GM12878 (cell line): Measurements from ENCODE around the gene ENO2. TPM values are rescaled to one million over a fixed set of nuclear protein-coding genes. Genes with fewer than 3 reads are reported as not detected.
"Not testable (repeated sequence)": the region's sequence is repeated elsewhere in the genome, so short reads cannot be mapped to it uniquely, and the experiment has no call there.

ENCODE experiments used
- ATAC-seq: fragments of 200-7000 bp; cut with Tn5 transposase; 3 replicates; pipeline ENCODE4 v1.9.1; 2020; ENCODE audit warnings: mild to moderate bottlenecking, moderate library complexity
- BruUV-seq: library from RNA; stranded (reverse); fragments of 400-500 nt; replicated peaks from 2 replicates; lab custom pipeline; 2021; lab: Mats Ljungman, UMichigan
- CTCF ChIA-PET: fragments of 300-600 bp; sonication (Branson Sonifier 250); formaldehyde crosslinking; extraction: SDS; loops from one replicate; lab custom pipeline; 2021; ENCODE audit warnings: inconsistent platforms; lab: Yijun Ruan, JAX
- POLR2A ChIA-PET: fragments of 350-600 bp; formaldehyde crosslinking; extraction: SDS; loops from one replicate; lab custom pipeline; 2021; ENCODE audit warnings: inconsistent platforms; lab: Charles Lee
- RAD21 ChIA-PET: fragments of 300-600 bp; sonication (Branson Sonifier 250); formaldehyde crosslinking; loops from one replicate; lab custom pipeline; 2023; ENCODE audit warnings: antibody characterized with exemption; ENCODE audit not compliant: unreplicated experiment; lab: Charles Lee
- SMC1A ChIA-PET: fragments of 300-600 bp; sonication (Branson Sonifier 250); formaldehyde crosslinking; loops from one replicate; lab custom pipeline; 2023; ENCODE audit not compliant: unreplicated experiment, uncharacterized antibody; lab: Charles Lee
- DNase-seq: peaks from one replicate; pipeline ENCODE4 v3.0.0-alpha.2; 2011; ENCODE audit warnings: low read depth, low spot score
- FAIRE-seq: peaks from 3 replicates; lab custom pipeline; 2011; peaks lifted over from hg19 to GRCh38; lab: Jason Lieb, UNC
- H2AFZ ChIP-seq: 2 replicates; pipeline ENCODE4 v1.6.0; 2011; ENCODE audit warnings: low read depth, low read length, control low read depth; ENCODE audit not compliant: control insufficient read depth
- H3K27ac ChIP-seq: 2 replicates; pipeline ENCODE4 v1.5.1; 2011; ENCODE audit warnings: control low read depth; ENCODE audit not compliant: control insufficient read depth, insufficient read depth
- H3K27me3 ChIP-seq, 2 experiments: replicated peaks in 1 of 2; 2 replicates each; pipeline versions ENCODE4 v1.6.0 to v1.6.1; 2011; ENCODE audit warnings: low read length in 1 of 2; ENCODE audit not compliant: control insufficient read depth in 2 of 2, insufficient read depth in 2 of 2
- H3K36me3 ChIP-seq, 2 experiments: 2 replicates each; pipeline ENCODE4 v1.5.1; 2011; ENCODE audit warnings: low read length in 1 of 2; ENCODE audit not compliant: control insufficient read depth in 2 of 2, insufficient read depth in 2 of 2
- H3K4me1 ChIP-seq: 2 replicates; pipeline ENCODE4 v1.6.1; 2011; ENCODE audit warnings: mild to moderate bottlenecking, low read length, moderate library complexity, mixed read lengths; ENCODE audit not compliant: control insufficient read depth, insufficient read depth
- H3K4me2 ChIP-seq: 2 replicates; pipeline ENCODE4 v1.6.0; 2011; ENCODE audit warnings: control low read depth; ENCODE audit not compliant: control insufficient read depth, insufficient read depth
- H3K4me3 ChIP-seq: fragments of 200-600 bp; sonication (generic); 2 replicates; pipeline ENCODE4 v1.5.1; 2016
- H3K79me2 ChIP-seq: 2 replicates; pipeline ENCODE4 v1.6.0; 2011; ENCODE audit warnings: low read length; ENCODE audit not compliant: control insufficient read depth, insufficient read depth
- H3K9ac ChIP-seq: 2 replicates; pipeline ENCODE4 v1.8.0; 2011; ENCODE audit warnings: low read length, control low read depth, mixed read lengths; ENCODE audit not compliant: control insufficient read depth, insufficient read depth
- H3K9me3 ChIP-seq: replicated peaks from 3 replicates; pipeline ENCODE4 v1.5.1; 2011; ENCODE audit warnings: mild to moderate bottlenecking, low read length; ENCODE audit not compliant: control insufficient read depth, insufficient read depth
- H4K20me1 ChIP-seq: 2 replicates; pipeline ENCODE4 v1.6.0; 2011; ENCODE audit not compliant: control insufficient read depth, insufficient read depth
- ATF2 ChIP-seq: IDR thresholded peaks from 2 replicates; pipeline ENCODE4 v1.6.1; 2012; ENCODE audit warnings: low read length, inconsistent platforms
- BMI1 ChIP-seq: fragments of 450-650 bp; IDR thresholded peaks from 2 replicates; pipeline ENCODE4 v1.6.1; 2016; ENCODE audit warnings: mild to moderate bottlenecking, moderate library complexity, borderline replicate concordance
- FOS ChIP-seq: IDR thresholded peaks from 3 replicates; pipeline ENCODE4 v1.6.1; 2011; ENCODE audit warnings: borderline replicate concordance; ENCODE audit not compliant: insufficient read length; ENCODE audit errors: extremely low read depth
- KLF5 ChIP-seq: fragments of 450-650 bp; IDR thresholded peaks from 2 replicates; pipeline ENCODE4 v1.6.1; 2014; ENCODE audit warnings: mild to moderate bottlenecking; ENCODE audit not compliant: partially characterized antibody
- NR2C2 ChIP-seq: IDR thresholded peaks from 2 replicates; pipeline ENCODE4 v1.6.1; 2011; ENCODE audit warnings: borderline replicate concordance, low read depth; ENCODE audit not compliant: control insufficient read depth, insufficient read length
- POLR2A ChIP-seq: IDR thresholded peaks from 2 replicates; pipeline ENCODE4 v1.6.1; 2011; ENCODE audit warnings: low read depth, mild to moderate bottlenecking, low read length
- RAD51 ChIP-seq: fragments of 450-650 bp; IDR thresholded peaks from 2 replicates; pipeline ENCODE4 v1.6.1; 2016; ENCODE audit warnings: moderate library complexity, mild to moderate bottlenecking, inconsistent platforms
- RUNX3 ChIP-seq: IDR thresholded peaks from 2 replicates; pipeline ENCODE4 v1.6.1; 2012; ENCODE audit warnings: low read length, inconsistent platforms
- SMAD5 ChIP-seq: IDR thresholded peaks from 2 replicates; pipeline ENCODE4 v1.6.1; 2016; ENCODE audit warnings: antibody characterized with exemption, low read depth
- STAT3 ChIP-seq: IDR thresholded peaks from 2 replicates; pipeline ENCODE4 v1.6.1; 2011; ENCODE audit warnings: low read depth, low read length, improper control_type of control experiment
- WGBS: methylation state at CpG from one replicate; pipeline ENCODE4 v1.1.6; 2016; ENCODE audit warnings: low lambda C conversion rate; ENCODE audit not compliant: insufficient replicate concordance, insufficient coverage; ENCODE audit errors: missing lambda C conversion rate; 5-methylcytosine and 5-hydroxymethylcytosine counted together
- in situ Hi-C: fragments of 300-500 bp; cut with MboI; formaldehyde crosslinking; loops from 9 replicates; pipeline ENCODE4 v1.14.3; 2018; ENCODE audit warnings: mixed read lengths
- intact Hi-C: fragments of 100-400 bp; cut with micrococcal nuclease; formaldehyde crosslinking; loops from one replicate; pipeline ENCODE4 v1.14.2; 2022; ENCODE audit not compliant: unreplicated experiment
- polyA plus RNA-seq, 11 experiments: library from polyadenylated mRNA; depleted of rRNA in 4 of 11; unstranded in 6 of 11; stranded (reverse) in 5 of 11; fragments of >200 nt; fragmentation: Nextera tagmentation in 4 of 11; fragmentation: Illumina TruSeq in 1 of 11; extraction: Ambion mirVana in 4 of 11; extraction: Trizol in 1 of 11; gene quantifications; 1 replicate in 1 of 11; 2 replicates in 10 of 11; pipeline versions ENCODE4 v1.2.1 to v1.2.3, GENCODE V29; 2011 to 2016; ENCODE audit warnings: inconsistent platforms in 2 of 11, missing spikeins in 2 of 11, low read depth in 1 of 11
- total RNA-seq, 4 experiments: library from RNA; depleted of rRNA in 3 of 4; stranded (reverse); fragments of >200 nt in 3 of 4; fragmentation: Illumina TruSeq in 1 of 4; extraction: Trizol in 1 of 4; gene quantifications; 2 replicates each; pipeline versions ENCODE4 v1.2.1 to v1.2.3, GENCODE V29; 2013 to 2021
- TF ChIP-seq, protein P1 (sequence below): fragments of 450-650 bp; IDR thresholded peaks from 2 replicates; pipeline ENCODE4 v1.6.1; 2017; ENCODE audit warnings: mild to moderate bottlenecking, low read depth, inconsistent platforms; ENCODE audit not compliant: poor library complexity, severe bottlenecking
- TF ChIP-seq, protein P2 (sequence below): fragments of 450-650 bp; conservative IDR thresholded peaks from 2 replicates; pipeline ENCODE4 v1.6.1; 2017; ENCODE audit warnings: mild to moderate bottlenecking, moderate library complexity

ENO2 gene
- total and polyA plus RNA-seq, 10 of the 15 experiments (the other 5 are each of a cell fraction or from before 2014, with no cell fraction given): 24.8 to 196 (median 43.1) TPM

- TF ChIP-seq, protein P1, sequence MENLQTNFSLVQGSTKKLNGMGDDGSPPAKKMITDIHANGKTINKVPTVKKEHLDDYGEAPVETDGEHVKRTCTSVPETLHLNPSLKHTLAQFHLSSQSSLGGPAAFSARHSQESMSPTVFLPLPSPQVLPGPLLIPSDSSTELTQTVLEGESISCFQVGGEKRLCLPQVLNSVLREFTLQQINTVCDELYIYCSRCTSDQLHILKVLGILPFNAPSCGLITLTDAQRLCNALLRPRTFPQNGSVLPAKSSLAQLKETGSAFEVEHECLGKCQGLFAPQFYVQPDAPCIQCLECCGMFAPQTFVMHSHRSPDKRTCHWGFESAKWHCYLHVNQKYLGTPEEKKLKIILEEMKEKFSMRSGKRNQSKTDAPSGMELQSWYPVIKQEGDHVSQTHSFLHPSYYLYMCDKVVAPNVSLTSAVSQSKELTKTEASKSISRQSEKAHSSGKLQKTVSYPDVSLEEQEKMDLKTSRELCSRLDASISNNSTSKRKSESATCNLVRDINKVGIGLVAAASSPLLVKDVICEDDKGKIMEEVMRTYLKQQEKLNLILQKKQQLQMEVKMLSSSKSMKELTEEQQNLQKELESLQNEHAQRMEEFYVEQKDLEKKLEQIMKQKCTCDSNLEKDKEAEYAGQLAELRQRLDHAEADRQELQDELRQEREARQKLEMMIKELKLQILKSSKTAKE: no peak
- no peak for TF ChIP-seq FOS
- no peak for TF ChIP-seq STAT3
- TF ChIP-seq SMAD5: no peak
- TF ChIP-seq RAD51: peak; percentile 49; the same call in 1 of the 2 replicates
- no peak for TF ChIP-seq KLF5
- TF ChIP-seq ATF2: no peak
- TF ChIP-seq NR2C2: no peak
- 0 out of 2 replicates have a peak, but pooled peaks have one; percentile 18 for TF ChIP-seq RUNX3
- peak; percentile 59 for TF ChIP-seq POLR2A
- no peak for TF ChIP-seq BMI1
- TF ChIP-seq, protein P2, sequence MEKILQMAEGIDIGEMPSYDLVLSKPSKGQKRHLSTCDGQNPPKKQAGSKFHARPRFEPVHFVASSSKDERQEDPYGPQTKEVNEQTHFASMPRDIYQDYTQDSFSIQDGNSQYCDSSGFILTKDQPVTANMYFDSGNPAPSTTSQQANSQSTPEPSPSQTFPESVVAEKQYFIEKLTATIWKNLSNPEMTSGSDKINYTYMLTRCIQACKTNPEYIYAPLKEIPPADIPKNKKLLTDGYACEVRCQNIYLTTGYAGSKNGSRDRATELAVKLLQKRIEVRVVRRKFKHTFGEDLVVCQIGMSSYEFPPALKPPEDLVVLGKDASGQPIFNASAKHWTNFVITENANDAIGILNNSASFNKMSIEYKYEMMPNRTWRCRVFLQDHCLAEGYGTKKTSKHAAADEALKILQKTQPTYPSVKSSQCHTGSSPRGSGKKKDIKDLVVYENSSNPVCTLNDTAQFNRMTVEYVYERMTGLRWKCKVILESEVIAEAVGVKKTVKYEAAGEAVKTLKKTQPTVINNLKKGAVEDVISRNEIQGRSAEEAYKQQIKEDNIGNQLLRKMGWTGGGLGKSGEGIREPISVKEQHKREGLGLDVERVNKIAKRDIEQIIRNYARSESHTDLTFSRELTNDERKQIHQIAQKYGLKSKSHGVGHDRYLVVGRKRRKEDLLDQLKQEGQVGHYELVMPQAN: peak; percentile 64
Observed at GRCh38 chr12:6914246-6914946, at the start of gene ENO2 (continued).

- H3K4me2 ChIP-seq, in situ Hi-C loops, BruUV-seq, H2AFZ ChIP-seq, H3K27ac ChIP-seq, FAIRE-seq, H3K4me3 ChIP-seq, H3K9me3 ChIP-seq, intact Hi-C loops, H3K27me3 ChIP-seq, H3K9ac ChIP-seq, DNase-seq, ATAC-seq: not testable (repeated sequence)
- ChIA-PET CTCF (interaction anchor here (0.6 to 9.5 kb wide), 4 partner anchors 14 to 73 kb away, joined by 3 to 173 read pairs (median 4); partner anchors contain the start of genes CDCA3 and USP5), RAD21 (interaction anchor here (5.6 kb wide), 1 partner anchor 12 kb away, joined by 42 read pairs; the partner anchor contains the start of genes CDCA3 and USP5), POLR2A (interaction anchor here (0.5 to 5.7 kb wide), 3 partner anchors 13 to 423 kb away, joined by 3 to 84 read pairs (median 5); partner anchors contain the start of genes CDCA3 and USP5), SMC1A (interaction anchor here (5.3 kb wide), 1 partner anchor 12 kb away, joined by 42 read pairs; the partner anchor contains the start of genes CDCA3 and USP5)
- 97% methylated on average over 5 of the region's 5 CpGs for WGBS
- peaks cover 32% of the 10 kb centered on the region for H3K79me2 ChIP-seq
- peaks cover 17% of the 10 kb centered on the region for H3K4me1 ChIP-seq
- peaks cover 27 to 34% of the 10 kb centered on the region in 2 experiments for H3K36me3 ChIP-seq
- H4K20me1 ChIP-seq: peaks cover 13% of the 10 kb centered on the region
Observed at GRCh38 chr12:6865307-6865706, 49.1 kb upstream of the ENO2 start.
